CD4-positive, alpha-beta T cell treated with Interleukin-15 for 1 hour (primary cell): Measurements from ENCODE around the gene TNFRSF17.

Source experiments
- DNase-seq: peaks from one replicate; pipeline ENCODE4 v3.0.0-alpha.2; 2020

TNFRSF17 gene

DNA sequence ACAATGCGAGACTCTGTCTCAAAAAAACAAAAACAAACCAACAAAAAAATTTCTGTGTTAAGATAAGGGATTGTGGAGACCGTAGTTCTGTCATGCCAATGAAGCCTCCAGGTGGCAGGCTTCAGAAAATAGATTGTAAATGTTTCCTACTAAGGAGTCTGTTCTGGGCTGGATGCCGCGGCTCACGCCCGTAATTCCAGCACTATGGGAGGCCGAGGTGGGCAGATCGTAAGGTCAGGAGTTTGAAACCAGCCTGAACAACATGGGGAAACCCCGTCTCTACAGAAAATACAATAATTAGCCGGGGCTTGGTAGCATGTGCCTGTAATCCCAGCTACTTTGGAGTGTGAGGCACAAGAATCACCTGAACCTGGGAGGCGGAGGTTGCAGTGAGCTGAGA, 7.1 kb downstream of the TNFRSF17 start:
- no peak for DNase-seq

DNA sequence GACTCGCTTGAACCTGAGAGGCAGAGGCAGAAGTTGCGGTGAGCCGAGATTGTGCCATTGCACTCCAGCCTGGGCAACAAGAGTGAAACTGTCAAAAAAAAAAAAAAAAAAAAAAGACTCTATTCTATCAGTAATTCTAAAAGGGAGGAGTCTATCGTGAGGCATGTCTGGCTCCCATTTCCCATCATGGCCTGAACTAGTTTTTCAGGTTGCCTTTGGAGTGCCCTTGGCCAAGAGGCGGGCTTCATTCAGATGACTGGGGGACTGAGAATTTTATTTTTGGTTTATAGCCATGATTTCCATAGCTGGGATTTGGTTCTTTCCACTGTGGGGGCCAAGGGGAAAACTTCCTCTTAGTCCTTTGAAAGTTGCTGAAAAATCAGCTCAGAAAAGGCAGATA, 8.1 kb downstream of the TNFRSF17 start:
- DNase-seq = no peak

DNA sequence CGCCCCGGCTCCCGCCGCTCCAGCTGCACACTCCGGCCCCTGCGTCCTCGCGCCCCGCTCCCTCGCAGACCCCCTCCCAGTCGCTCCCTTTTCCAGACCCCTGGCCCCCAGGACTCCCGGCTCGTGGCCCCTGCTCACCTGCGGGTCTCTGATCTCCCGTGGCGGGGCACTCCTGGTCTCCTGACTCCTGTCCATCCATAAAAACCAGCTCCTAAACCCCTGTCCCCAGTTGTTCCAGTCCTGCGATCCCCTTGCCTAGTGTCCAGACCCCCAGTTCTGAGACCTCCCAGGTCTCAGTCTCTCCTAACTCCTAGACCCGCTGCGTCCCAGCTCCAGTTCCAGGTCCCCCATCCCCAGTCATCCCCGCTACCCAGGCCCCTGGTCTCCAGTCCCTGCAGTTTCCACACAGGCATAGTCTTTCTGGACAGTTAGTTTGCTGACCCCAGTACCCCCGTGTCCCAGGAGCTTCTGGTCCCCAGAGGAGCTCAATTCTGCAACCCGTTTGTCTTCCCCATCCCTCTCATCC, 11.9 kb downstream of the TNFRSF17 start:
- no peak for DNase-seq

DNA sequence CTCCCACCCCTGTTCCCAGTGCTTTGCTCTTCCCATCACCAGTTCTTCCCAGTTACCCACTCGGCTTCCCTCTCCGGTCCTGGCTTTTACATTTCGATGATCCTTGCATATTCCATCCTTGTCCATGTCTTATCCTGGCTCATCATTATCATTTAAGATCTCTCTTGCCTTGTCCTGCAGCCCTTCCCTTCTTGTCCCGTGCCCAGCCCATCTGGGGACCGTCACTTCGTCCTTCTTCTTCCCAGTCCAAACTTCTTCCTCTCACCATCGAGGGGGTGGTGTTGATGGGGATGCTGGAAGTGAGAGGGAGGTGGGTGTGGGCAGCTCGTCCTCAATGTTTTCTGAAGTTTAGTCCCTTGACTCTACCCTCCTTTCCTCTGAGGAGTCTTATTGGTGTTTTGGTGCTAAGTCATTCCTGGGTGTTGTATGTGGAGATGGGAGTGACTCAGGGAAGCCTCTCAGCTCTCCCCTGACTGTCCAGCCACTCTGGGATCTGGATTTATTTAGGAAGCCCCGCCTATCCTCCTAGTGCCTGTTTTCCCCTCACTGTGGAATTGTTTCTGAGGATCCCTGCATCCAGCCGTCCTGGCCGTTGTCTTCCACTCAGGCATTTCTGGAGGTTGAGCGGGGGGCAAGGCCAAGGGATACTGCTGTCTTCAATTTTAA, 12.5 kb downstream of the TNFRSF17 start:
- DNase-seq = no peak

DNA sequence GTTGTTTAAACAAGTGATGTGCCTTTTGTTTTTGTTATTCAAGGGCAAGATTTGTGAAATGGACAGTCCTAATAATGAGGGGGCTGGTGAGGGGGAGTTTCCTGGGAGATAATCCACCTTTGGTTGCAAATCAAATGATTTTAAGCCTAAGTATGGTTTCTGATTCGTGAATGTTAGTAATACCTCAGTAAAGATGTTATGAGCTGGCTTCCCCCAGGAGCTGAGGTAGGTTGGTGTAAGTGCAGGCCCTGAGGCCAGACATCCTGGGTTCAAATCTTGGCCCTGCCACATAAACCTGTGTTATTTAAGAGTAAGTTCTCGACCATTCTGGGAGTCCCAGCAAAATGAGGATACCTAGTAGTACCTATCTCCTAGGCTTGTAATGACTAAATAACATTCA, 13.1 kb downstream of the TNFRSF17 start:
- no peak for DNase-seq

DNA sequence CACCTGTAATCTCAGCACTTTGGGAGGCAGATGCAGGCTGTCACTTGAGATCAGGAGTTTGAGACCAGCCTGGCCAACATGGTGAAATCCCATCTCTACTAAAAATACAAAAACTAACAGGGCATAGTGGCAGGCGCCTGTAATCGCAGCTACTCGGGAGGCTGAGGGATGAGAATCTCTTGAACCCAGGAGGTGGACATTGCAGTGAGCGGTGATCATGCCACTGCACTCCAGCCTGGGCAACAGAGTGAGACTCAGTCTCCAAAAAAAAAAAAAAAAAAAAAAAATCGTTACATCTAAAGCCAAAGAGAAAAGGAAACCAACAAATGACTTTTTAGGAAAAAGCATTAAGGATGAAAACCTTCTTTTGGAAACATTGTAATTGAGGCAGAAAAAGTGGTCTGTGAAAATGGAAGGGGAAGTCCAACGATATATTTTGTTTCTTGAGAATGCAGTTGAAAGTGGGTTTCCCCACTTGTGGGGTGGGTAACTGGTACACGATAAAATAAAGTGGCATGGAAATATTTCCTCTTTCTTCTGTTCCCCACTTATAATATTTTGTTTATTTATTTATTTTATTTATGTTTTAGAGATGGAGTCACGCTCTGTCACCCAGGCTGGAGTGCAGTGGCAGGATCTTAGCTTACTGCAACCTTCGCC, 14.1 kb downstream of the TNFRSF17 start:
- DNase-seq = no peak

DNA sequence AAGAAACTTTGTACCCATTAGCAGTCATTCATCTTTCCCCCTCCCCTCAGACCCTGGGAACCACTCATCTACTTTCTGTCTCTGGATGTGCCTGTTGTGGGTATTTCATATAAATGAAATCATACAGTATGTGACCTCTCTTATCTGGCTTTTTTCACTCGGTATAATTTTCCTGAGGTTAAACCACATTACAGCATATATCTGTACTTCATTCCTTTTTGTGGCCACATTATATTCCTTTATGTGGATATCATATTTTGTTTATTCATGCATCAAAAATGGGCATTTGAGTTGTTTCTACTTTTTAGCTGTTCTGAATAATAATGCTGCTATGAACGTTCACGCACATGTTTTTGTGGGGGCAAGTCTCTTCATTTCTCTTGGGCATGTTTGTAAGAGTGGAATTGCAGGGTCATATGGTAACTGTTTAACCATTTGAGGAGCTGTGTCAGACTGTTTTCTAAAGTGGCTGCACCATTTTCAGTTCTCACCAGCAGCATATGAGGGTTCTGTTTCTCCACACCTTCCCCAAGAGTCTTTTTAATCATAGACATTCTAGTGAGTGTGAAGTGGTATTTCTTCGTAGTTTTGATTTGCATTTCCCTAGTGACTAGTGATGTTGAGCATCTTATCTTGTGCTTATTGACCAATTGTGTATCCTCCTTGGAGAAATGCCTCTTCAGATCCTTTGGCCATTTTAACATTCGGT, 15.3 kb downstream of the TNFRSF17 start:
- DNase-seq = no peak

DNA sequence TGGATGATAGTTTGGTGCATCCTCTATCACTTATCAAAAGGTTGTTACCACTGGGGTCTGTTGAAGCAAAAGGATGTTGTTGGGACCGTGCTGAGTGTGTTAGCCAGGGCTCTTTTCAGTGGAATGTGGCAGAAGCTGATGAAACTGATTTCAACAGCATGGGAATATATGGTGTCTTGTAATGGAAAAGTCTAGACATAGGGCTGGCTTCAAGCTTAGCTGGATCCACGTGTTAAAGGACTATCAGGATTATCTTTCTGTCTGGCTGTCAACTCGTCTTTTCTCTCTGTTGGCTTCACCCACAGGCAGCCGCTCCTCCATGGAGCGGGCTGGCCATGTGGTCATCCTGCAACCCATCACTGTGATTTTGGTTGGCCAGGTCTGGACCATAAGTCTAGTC, 20.2 kb downstream of the TNFRSF17 start:
- DNase-seq = no peak

DNA sequence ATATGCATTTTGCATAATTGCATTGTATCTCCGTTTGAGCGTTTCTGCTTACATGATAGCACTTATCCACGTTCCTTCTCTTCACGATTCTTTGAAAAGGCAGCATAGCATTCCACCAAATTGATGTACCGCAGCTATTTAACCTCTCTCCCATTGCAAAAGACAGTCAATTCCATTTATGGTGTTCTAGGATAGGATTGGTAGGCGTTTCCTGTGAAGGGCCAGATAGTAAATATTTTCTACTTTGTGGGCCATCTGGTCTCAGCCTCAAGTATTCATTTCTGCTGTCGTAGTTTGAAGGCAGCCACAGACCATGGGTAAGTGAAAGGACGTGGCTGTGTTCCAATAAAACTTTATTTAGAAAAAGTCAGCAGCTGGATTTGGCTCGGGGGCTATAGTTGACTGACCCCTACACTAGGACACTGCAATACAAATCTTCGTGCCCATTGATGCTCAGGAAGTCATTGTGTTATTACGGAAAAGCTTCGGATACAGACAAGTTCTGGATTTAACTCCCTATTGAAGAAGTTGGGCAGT, 21.6 kb downstream of the TNFRSF17 start:
- no peak for DNase-seq

DNA sequence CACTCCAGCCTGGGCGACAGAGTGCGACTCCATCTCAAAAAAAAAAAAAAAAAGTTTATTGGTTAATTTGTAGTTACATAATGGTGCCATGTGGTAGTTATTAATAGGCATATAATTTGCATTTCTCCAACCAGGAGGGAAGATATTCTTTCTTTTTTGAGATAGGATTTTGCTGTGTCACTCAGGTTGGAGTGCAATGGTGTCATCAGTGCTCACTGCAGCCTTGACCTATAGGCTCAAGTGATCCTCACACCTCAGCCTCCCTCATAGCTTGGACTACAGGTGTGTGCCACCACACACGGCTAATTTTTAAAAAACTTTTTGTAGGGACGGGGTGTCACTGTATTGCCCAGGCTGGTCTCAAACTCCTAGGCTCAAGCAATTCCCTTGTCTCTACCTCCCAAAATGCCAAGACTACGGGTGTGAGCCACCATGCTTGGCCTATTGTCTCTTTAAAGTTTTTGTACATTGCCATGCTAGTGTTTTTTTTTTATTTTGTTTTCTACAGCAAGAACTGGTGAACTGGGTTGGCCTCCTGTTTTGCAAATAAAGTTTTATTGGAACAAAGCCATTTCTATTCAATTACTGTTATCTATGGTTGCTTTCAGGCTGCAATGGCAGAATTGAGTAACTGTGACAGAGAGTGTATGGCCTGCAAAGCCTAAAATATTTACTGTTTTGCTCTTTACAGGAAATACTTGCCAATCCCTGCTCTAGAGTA, 23.4 kb downstream of the TNFRSF17 start:
- no peak for DNase-seq

DNA sequence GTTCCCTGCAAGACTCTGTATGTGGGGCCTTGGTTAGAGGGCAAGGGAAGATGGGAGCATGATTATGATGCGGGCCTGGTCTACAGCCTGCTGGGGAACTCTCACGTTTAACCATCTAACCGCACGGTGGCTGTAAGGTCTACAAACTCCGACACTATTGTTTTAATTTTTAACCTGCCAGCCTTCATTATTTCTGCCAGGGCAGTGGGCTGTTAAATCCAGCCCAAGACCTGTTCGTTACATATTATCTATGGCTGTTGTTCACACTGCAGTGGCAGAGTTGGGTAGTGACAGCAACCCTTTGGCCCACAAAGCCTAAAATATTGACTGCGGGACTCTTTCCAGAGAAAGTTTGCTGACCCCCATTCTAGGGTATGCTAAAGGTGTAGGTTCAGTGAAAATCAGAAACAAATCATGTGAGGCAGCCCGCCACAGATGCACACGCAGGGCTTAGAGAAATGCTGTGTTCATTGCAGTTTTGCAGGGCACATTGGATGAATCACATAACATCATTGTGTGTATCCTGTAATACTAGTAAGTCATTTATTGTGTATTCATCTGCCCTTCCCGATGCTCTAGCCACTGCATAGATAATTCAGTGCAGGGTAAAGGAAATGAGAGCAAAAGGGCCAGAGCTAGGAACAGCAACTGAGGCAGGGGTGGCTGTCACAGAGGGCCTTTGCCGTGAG, 25.8 kb downstream of the TNFRSF17 start:
- DNase-seq = no peak

DNA sequence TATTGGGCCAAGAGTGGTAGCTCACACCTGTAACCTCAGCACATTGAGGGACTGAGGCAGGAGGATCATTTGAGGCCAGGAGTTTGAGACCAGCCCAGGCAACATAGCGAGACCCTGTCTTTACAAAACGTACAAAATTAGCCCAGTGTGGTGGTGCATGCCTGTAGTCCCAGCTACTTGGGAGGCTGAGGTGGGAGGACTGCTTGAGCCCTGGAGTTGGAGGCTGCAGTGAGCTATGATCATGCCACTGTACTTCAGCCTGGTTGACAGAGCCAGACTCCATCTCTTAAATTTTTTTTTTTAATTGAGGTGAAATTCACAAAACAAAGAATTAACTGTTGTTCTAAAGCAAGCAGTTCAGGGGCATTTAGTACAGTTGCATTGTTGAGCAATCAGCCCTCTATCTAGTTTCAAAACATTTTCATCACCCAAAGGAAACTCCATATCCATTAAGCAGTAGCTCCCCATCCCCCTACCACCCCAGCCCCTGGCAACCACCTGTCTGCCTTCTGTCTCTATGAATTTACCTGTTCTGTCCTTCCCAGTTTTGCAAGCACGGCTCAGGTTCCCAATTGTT, 27.1 kb downstream of the TNFRSF17 start:
- DNase-seq = no peak

DNA sequence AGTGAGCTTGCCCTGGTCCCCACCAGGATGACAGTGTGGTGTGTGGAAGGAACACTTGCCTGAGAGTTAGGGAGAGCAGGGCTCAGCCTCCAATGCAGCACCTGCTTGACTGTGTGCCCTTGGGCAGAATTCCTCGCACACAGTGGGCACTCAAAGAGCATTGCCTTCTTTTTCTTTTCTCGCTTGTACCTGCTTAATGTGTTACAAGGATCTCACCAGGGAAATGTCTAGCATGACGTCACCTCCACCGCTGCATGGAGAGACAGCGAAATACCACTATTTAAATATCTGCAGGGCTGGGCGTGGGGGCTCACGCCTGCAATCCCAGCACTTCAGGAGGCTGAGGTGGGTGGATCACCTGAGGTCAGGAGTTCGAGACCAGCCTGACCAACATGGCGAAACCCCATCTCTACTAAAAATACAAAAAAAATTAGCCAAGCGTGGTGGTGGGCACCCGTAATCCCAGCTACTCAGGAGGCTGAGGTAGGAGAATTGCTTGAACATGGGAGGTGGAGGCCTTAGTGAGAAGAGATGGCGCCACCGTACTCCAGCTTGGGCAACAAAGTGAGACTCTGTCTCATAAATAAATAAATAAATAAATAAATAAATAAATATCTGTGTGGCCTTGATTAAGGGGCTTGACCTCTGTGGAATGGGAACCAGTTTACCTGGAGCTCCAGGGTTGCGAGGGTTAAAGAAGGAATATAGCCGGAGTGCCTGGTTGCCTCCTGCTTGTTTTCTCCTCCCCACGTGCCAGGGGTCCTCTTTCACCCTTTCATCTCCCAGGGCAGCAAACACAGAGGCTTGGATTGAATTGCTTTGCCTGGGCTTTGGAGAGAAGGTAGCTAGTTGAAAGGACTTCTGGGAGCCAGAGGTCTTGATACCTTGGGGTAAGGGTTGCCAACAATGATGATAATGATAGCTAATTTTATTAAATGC, 27.8 kb downstream of the TNFRSF17 start:
- DNase-seq = no peak

DNA sequence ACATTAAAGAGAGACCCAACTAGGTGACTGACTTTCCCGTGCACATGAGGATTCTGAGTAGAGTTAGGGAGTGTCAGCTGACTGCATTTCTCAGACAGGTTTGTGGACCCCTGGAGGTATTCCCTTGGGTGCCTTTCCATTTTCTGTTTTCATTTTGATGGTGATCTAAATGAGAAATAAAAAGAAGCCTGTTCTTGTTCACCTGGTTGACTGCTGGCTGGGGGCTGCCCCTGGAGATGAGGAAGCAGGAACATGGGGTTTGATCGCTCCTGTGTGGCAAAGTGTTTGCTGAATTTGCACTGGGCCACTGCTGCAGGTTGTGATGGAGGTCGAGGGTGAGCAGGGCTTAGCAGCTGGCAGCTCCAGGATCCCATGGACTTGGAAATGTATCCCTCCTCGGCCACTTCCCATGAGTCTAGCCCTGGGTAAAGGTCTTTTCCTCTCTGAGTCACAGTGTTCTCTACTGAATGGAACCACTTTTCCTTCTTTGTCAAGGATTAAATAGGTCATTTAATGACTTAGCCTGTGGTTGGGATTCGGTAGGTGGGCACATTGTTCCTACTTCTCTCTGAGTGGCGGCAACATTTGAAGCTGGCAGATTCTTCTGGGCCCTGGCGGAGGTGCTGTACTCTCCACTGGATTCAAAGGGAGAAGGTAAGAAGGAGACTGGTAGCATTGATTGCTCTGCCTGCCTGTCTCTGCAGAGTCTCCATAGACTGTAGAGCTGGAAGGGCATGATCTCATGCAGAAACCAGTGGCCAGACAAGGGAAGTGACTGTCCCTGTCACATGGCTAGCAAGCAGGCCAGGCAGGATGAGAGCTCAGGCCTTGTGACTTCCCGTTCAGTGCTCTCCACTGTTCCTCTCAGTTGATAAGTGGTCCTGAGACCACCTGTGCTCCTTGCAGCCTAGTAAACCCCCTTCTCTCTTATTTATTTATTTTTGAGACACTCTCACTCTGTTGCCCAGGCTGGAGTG, 29.4 kb downstream of the TNFRSF17 start:
- DNase-seq = peak; percentile 43

DNA sequence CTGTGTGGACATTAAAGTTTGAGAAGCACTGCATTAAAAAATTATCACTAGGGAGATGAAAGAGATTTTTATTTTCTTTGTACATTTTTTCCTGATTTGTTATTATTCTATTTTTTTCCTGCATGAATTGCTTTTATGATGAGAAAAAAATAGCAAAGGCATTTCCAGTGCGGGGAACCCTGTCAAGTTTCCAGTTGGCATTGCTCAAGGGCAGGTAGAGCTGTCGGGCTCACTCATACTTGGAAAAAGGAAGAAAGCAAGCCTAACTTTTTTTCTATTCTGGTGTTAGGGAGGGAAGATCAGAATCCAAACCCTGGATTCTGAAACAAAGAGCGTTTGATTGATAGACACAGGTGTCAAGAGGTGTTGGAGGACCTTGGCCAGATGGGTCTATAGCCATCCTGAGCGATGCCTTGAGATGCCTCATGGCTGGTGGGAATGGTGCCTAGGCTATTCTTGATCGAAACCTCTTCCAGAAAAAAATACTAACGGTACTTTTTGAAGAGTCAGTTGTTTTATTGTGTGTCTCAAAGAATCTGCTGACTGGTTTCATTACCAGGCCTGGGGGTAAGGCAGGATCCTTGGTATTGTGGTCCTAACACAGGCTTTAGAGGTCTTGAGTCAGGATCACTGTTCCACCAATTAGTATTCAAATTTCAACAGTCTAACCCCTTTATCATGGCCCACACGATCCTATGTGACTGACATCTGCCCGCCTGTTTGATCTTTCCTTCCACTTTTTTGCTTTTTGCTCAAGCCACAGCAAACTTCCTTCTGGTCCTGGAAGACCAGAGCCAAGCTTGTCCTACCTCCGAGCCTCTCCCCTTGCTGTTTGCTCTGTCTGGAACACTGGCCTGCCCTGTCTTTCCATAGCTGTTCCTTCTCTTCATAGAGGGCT, 31.7 kb downstream of the TNFRSF17 start:
- DNase-seq = no peak

DNA sequence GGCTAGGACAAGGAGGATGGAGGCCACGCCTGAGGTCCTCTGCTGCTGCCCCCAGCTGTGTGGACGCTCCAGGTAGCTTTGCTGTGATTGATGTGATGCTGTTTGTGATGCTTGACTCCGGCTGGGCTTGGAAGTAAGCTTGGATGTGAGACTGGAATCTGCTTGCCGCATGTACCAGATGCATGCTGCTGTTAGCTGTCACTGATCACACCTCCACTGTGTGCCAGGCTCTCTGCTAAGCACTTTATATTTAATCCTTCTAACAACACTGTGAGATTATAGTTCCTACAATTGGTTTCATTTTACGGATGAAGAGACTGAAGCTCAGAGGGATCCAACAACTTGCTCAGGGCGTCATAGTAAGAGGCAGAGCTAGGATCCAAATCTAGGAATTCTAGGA, 35.0 kb downstream of the TNFRSF17 start:
- no peak for DNase-seq

DNA sequence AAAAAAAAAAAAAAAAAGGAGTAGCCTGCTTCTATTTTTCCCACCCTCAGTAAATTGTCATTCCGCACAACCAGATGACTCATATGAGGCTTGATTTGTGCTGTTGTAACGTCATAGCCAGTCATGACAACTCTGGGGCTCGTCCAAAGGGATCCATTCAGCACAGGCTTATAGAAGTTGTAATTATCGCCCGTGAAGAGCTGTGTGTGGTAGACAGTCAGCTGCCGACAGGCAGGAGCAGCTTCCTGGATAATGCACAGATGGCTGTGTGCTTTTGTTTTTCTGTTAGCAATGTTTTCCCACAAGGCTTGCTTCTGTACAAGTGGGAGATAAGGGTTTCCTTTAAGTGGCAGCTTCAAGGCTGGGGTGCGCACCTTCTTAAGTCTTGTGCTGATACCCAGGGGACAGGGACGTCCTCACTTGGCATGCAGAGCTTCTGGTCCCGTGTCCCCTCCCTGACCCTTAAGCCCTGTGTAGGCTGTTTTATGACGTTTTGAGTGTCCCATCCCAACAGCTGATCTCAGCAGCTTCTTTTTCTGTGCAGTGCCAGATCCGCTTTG, 37.5 kb downstream of the TNFRSF17 start:
- no peak for DNase-seq

DNA sequence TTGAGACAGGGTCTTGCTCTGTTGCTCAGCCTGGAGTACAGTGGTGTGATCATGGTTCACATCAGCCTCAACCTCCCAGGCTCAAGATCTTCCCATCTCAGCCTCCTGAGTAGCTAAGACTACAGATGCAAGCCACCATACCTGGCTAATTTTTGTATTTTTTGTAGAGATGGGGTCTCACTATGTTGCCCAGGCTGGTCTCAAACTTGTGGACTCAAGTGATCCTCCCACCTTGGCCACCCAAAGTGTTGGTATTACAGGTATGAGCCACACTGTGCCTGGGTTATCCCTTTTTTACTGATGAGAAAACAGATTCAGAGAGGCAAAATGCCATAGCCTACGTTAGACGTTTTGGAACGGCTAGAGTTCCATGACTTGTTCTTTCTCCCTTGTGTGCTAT, 41.6 kb downstream of the TNFRSF17 start:
- no peak for DNase-seq
